HepG2 (cell line): Measurements from ENCODE around the gene DUS1L. TPM values are rescaled to one million over a fixed set of nuclear protein-coding genes. Genes with fewer than 3 reads are reported as not detected.

ENCODE experiments used
- AGO2 ChIP-seq: fragments of 200-400 bp; formaldehyde crosslinking; optimal IDR thresholded peaks from 2 replicates; pipeline ENCODE3; 2017; ENCODE audit warnings: mild to moderate bottlenecking, low read depth, low read length, moderate library complexity
- AKAP8 ChIP-seq: sonication (generic); formaldehyde crosslinking; IDR thresholded peaks from 2 replicates; pipeline ENCODE4 v1.5.1; 2020; ENCODE audit warnings: mild to moderate bottlenecking, missing genetic modification reagents
- ATF7 ChIP-seq, 2 experiments: fragments of 450-650 bp in 1 of 2; sonication (generic) in 1 of 2; formaldehyde crosslinking in 1 of 2; IDR thresholded peaks; 2 replicates each; pipeline versions ENCODE4 v1.4.0 to v1.6.1; 2016 to 2020; ENCODE audit warnings: antibody characterized with exemption in 1 of 2, mild to moderate bottlenecking in 1 of 2, missing genetic modification reagents in 1 of 2
- BRF2 ChIP-seq: sonication (generic); formaldehyde crosslinking; IDR thresholded peaks from 2 replicates; pipeline ENCODE4 v1.8.1; 2022; ENCODE audit warnings: mild to moderate bottlenecking, missing genetic modification reagents
- CSRNP2 ChIP-seq: sonication (generic); formaldehyde crosslinking; conservative IDR thresholded peaks from 2 replicates; pipeline ENCODE4 v1.8.0; 2022; ENCODE audit warnings: low read depth, missing genetic modification reagents
- HNRNPL ChIP-seq: fragments of 200-400 bp; formaldehyde crosslinking; IDR thresholded peaks from 2 replicates; pipeline ENCODE4 v1.6.1; 2017; ENCODE audit warnings: mild to moderate bottlenecking, low read depth, low read length
- LBX2 ChIP-seq: sonication (generic); formaldehyde crosslinking; IDR thresholded peaks from 2 replicates; pipeline ENCODE4 v1.5.0; 2020; ENCODE audit warnings: missing genetic modification reagents, mild to moderate bottlenecking, borderline replicate concordance
- MAFK ChIP-seq, 2 experiments: IDR thresholded peaks in 1 of 2; conservative IDR thresholded peaks in 1 of 2; 2 replicates each; pipeline ENCODE4 v1.6.1; 2011; ENCODE audit warnings: improper control_type of control experiment in 2 of 2, low read length in 2 of 2
- MIER2 ChIP-seq: IDR thresholded peaks from 2 replicates; pipeline ENCODE4 v1.6.1; 2016; ENCODE audit warnings: missing biosample characterization, missing genetic modification reagents
- POLR2G ChIP-seq: fragments of 200-400 bp; formaldehyde crosslinking; IDR thresholded peaks from 2 replicates; pipeline ENCODE4 v1.6.1; 2018; ENCODE audit warnings: mild to moderate bottlenecking, low read depth, low read length, moderate library complexity
- RBFOX2 ChIP-seq: fragments of 200-400 bp; formaldehyde crosslinking; IDR thresholded peaks from 2 replicates; pipeline ENCODE4 v1.6.1; 2017; ENCODE audit warnings: low read depth, mild to moderate bottlenecking, low read length
- RBM22 ChIP-seq: fragments of 200-400 bp; formaldehyde crosslinking; optimal IDR thresholded peaks from 2 replicates; pipeline ENCODE3; 2017; ENCODE audit warnings: mild to moderate bottlenecking, low read length, moderate library complexity
- SAFB2 ChIP-seq: sonication (generic); formaldehyde crosslinking; IDR thresholded peaks from 2 replicates; pipeline ENCODE4 v1.5.1; 2020; ENCODE audit warnings: missing genetic modification reagents, low read depth, mild to moderate bottlenecking, borderline replicate concordance
- SETDB1 ChIP-seq: sonication (generic); formaldehyde crosslinking; IDR thresholded peaks from 2 replicates; pipeline ENCODE4 v1.5.1; 2020; ENCODE audit warnings: missing genetic modification reagents, mild to moderate bottlenecking, borderline replicate concordance
- ZBTB4 ChIP-seq: sonication (generic); formaldehyde crosslinking; IDR thresholded peaks from 2 replicates; pipeline ENCODE4 v1.4.0; 2020; ENCODE audit warnings: missing genetic modification reagents, mild to moderate bottlenecking, borderline replicate concordance
- ZC3H4 ChIP-seq: sonication (generic); formaldehyde crosslinking; IDR thresholded peaks from 2 replicates; pipeline ENCODE4 v1.4.0; 2020; ENCODE audit warnings: missing genetic modification reagents, borderline replicate concordance
- ZFAT ChIP-seq: sonication (generic); formaldehyde crosslinking; conservative IDR thresholded peaks from 2 replicates; pipeline ENCODE4 v1.8.1; 2023; ENCODE audit warnings: missing genetic modification reagents, inconsistent platforms
- ZFP1 ChIP-seq: IDR thresholded peaks from 2 replicates; pipeline ENCODE4 v1.6.1; 2016
- ZNF253 ChIP-seq: sonication (generic); formaldehyde crosslinking; IDR thresholded peaks from 2 replicates; pipeline ENCODE4 v1.8.0; 2022; ENCODE audit warnings: mild to moderate bottlenecking, missing genetic modification reagents, borderline replicate concordance
- ZNF446 ChIP-seq: sonication (generic); formaldehyde crosslinking; IDR thresholded peaks from 2 replicates; pipeline ENCODE4 v1.5.0; 2020; ENCODE audit warnings: mild to moderate bottlenecking, missing genetic modification reagents
- ZNF749 ChIP-seq: sonication (generic); formaldehyde crosslinking; IDR thresholded peaks from 2 replicates; pipeline ENCODE4 v1.8.0; 2022; ENCODE audit warnings: mild to moderate bottlenecking, missing genetic modification reagents, moderate library complexity, borderline replicate concordance
- polyA plus RNA-seq, 8 experiments: library from polyadenylated mRNA; depleted of rRNA in 3 of 8; stranded (reverse) in 7 of 8; unstranded in 1 of 8; fragments of >200 nt; fragmentation: Illumina TruSeq in 4 of 8; extraction: Trizol in 4 of 8; gene quantifications; 2 replicates each; pipeline versions ENCODE4 v1.2.1 to v1.2.3, GENCODE V29; 2011 to 2016; ENCODE audit warnings: low read depth in 4 of 8, missing spikeins in 1 of 8, mixed read lengths in 1 of 8; ENCODE audit not compliant: insufficient read depth in 1 of 8
- total RNA-seq, 5 experiments: library from RNA; depleted of rRNA; stranded (reverse); fragments of >200 nt; fragmentation: Illumina TruSeq; extraction: Trizol; gene quantifications; 2 replicates each; pipeline ENCODE4 v1.2.3, GENCODE V29; 2016; ENCODE audit warnings: low read depth in 1 of 5

The DUS1L gene
- total and polyA plus RNA-seq, 2 of the 13 experiments (the other 11 are each of a cell fraction or from before 2014, with no cell fraction given) = 81.0 to 109 TPM

- TF ChIP-seq CSRNP2 (CRISPR knock-in tag) (no peak), HNRNPL (peak; percentile 70), AGO2 (peak; percentile 94), ATF7 (IDR thresholded peaks at IDR 0.05) (no peak), ATF7 (CRISPR knock-in tag; IDR thresholded peaks at IDR 0.05) (no peak), ZC3H4 (no peak), ZFP1 (CRISPR knock-in tag) (no peak), MAFK (conservative IDR thresholded peaks at IDR 0.05 in 1 of 2, IDR thresholded peaks at IDR 0.05 in 1 of 2; ENCODE audit: low read length in 2 of 2) (no peak), SAFB2 (CRISPR knock-in tag) (no peak), BRF2 (CRISPR knock-in tag) (no peak), RBFOX2 (peak; percentile 74), ZNF749 (no peak), SETDB1 (CRISPR knock-in tag) (no peak), LBX2 (CRISPR knock-in tag) (no peak), RBM22 (peak; percentile 66), MIER2 (CRISPR knock-in tag) (no peak), ZFAT (CRISPR knock-in tag) (no peak), ZNF446 (CRISPR knock-in tag) (no peak), AKAP8 (CRISPR knock-in tag) (peak; percentile 59; the same call in 1 of the 2 replicates), POLR2G (peak; percentile 64), ZBTB4 (CRISPR knock-in tag) (no peak), ZNF253 (CRISPR knock-in tag) (no peak)
Observed at GRCh38 chr17:82033359-82034085, 32.1 kb downstream of the DUS1L start (continued).
